Endothelial cell of umbilical vein (primary cell): ENCODE results near the gene TDRD5. TPM values are rescaled to one million over a fixed set of nuclear protein-coding genes. Genes with fewer than 3 reads are reported as not detected.

Experiments used
- BruUV-seq: library from RNA; stranded (reverse); fragments of 400-500 nt; replicated peaks from 2 replicates; lab custom pipeline; 2021; lab: Mats Ljungman, UMichigan
- CTCF ChIA-PET: fragments of 300-600, 350-600 bp; sonication (Branson Sonifier 250); formaldehyde crosslinking; loops from one replicate; lab custom pipeline; 2021; ENCODE audit warnings: antibody characterized with exemption, inconsistent platforms; lab: Charles Lee
- POLR2A ChIA-PET: fragments of 300-600, 350-600 bp; sonication (Branson Sonifier 250); formaldehyde crosslinking; loops from one replicate; lab custom pipeline; 2021; ENCODE audit warnings: antibody characterized with exemption, inconsistent platforms; lab: Charles Lee
- DNase-seq: peaks from one replicate; pipeline ENCODE4 v3.0.0-alpha.2; 2011; ENCODE audit warnings: low read depth, low spot score
- FAIRE-seq: peaks from 2 replicates; lab custom pipeline; 2011; peaks lifted over from hg19 to GRCh38; lab: Jason Lieb, UNC
- H2AFZ ChIP-seq: 2 replicates; pipeline ENCODE4 v1.6.0; 2012; ENCODE audit warnings: low read depth, low read length, control low read depth, inconsistent platforms
- H3K27ac ChIP-seq: 2 replicates; pipeline ENCODE4 v1.5.1; 2011; ENCODE audit warnings: low read depth, mild to moderate bottlenecking, control low read depth, low read length, moderate library complexity; ENCODE audit not compliant: insufficient read depth
- H3K27me3 ChIP-seq, 2 experiments: 2 replicates each; pipeline versions ENCODE4 v1.6.0 to v1.6.1; 2011; ENCODE audit warnings: low read length in 2 of 2, mixed read lengths in 1 of 2; ENCODE audit not compliant: control insufficient read depth in 2 of 2, insufficient read depth in 2 of 2
- H3K36me3 ChIP-seq, 2 experiments: 2 replicates in 1 of 2; 3 replicates in 1 of 2; pipeline ENCODE4 v1.5.1; 2011; ENCODE audit warnings: low read length in 2 of 2, mild to moderate bottlenecking in 1 of 2, moderate library complexity in 1 of 2; ENCODE audit not compliant: control insufficient read depth in 2 of 2, insufficient read depth in 2 of 2; ENCODE audit errors: extremely low read depth in 1 of 2
- H3K4me1 ChIP-seq: 3 replicates; pipeline ENCODE4 v1.5.1; 2011; ENCODE audit warnings: mild to moderate bottlenecking, low read length; ENCODE audit not compliant: control insufficient read depth, insufficient read depth; ENCODE audit errors: extremely low read depth
- H3K4me2 ChIP-seq: 2 replicates; pipeline ENCODE4 v1.6.1; 2011; ENCODE audit warnings: low read length, control low read depth, mixed read lengths; ENCODE audit not compliant: insufficient read depth
- H3K4me3 ChIP-seq, 3 experiments: fragments of 200-600 bp in 1 of 3; sonication (generic), shearing (Covaris generic) in 1 of 3; replicated peaks in 1 of 3; 2 replicates each; pipeline ENCODE4 v1.5.1; 2011 to 2016; ENCODE audit warnings: control low read depth in 3 of 3, low read length in 3 of 3, mild to moderate bottlenecking in 2 of 3, inconsistent platforms in 1 of 3, low read depth in 1 of 3, moderate library complexity in 1 of 3; ENCODE audit not compliant: insufficient read depth in 1 of 3
- H3K79me2 ChIP-seq: 2 replicates; pipeline ENCODE4 v1.6.0; 2012; ENCODE audit warnings: low read length, inconsistent platforms; ENCODE audit not compliant: control insufficient read depth, insufficient read depth
- H3K9ac ChIP-seq: replicated peaks from 2 replicates; pipeline ENCODE3; 2011; ENCODE audit warnings: low read length, control low read depth; ENCODE audit not compliant: insufficient read depth; ENCODE audit errors: extremely low read depth
- H3K9me1 ChIP-seq: replicated peaks from 3 replicates; pipeline ENCODE4 v1.6.0; 2011; ENCODE audit warnings: mild to moderate bottlenecking, low read length; ENCODE audit not compliant: control insufficient read depth, insufficient read depth; ENCODE audit errors: extremely low read depth
- H3K9me3 ChIP-seq: replicated peaks from 2 replicates; pipeline ENCODE4 v1.5.1; 2012; ENCODE audit warnings: low read length, inconsistent platforms; ENCODE audit not compliant: control insufficient read depth, insufficient read depth
- H4K20me1 ChIP-seq: replicated peaks from 2 replicates; pipeline ENCODE3; 2011; ENCODE audit warnings: mild to moderate bottlenecking, low read length; ENCODE audit not compliant: control insufficient read depth, insufficient read depth; ENCODE audit errors: extremely low read depth
- CTCF ChIP-seq, 2 donors: IDR thresholded peaks; 1 replicate in 1 of 2; 2 replicates in 1 of 2; pipeline ENCODE4 v1.5.1; 2011; ENCODE audit warnings: low read length in 2 of 2, mild to moderate bottlenecking in 2 of 2, moderate library complexity in 2 of 2, control low read depth in 1 of 2, inconsistent platforms in 1 of 2, low read depth in 1 of 2; ENCODE audit not compliant: insufficient read depth in 1 of 2; ENCODE audit errors: extremely low read depth in 1 of 2
- GATA2 ChIP-seq: IDR thresholded peaks from 2 replicates; pipeline ENCODE4 v1.7.0; 2011; ENCODE audit warnings: low read depth, mild to moderate bottlenecking, moderate library complexity, mixed read lengths, low read length; ENCODE audit not compliant: insufficient read length, insufficient read depth
- JUN ChIP-seq: IDR thresholded peaks from 2 replicates; pipeline ENCODE4 v1.6.1; 2011; ENCODE audit warnings: borderline replicate concordance, low read depth; ENCODE audit not compliant: insufficient read length, insufficient read depth
- MYC ChIP-seq: IDR thresholded peaks from one replicate; pipeline ENCODE4 v1.6.1; 2011; ENCODE audit warnings: mild to moderate bottlenecking, low read depth, low read length
- dilution Hi-C: fragments of 300-500 bp; cut with MboI; formaldehyde crosslinking; loops from one replicate; pipeline ENCODE4 v1.15.0; 2019; ENCODE audit warnings: low sequenced_read_pairs; ENCODE audit not compliant: extremely low pct_ligation_motif_present
- intact Hi-C: fragments of 100-400 bp; cut with micrococcal nuclease; formaldehyde crosslinking; loops from one replicate; pipeline ENCODE4 v1.10.0; 2022
- polyA plus RNA-seq, 4 experiments: library from polyadenylated mRNA; depleted of rRNA in 3 of 4; stranded (reverse) in 3 of 4; unstranded in 1 of 4; fragments of >200 nt; gene quantifications; 2 replicates each; pipeline versions ENCODE4 v1.2.1 to v1.2.3, GENCODE V29; 2011 to 2012; ENCODE audit warnings: missing spikeins in 1 of 4
- total RNA-seq: library from RNA; stranded (reverse); gene quantifications from 2 replicates; pipeline ENCODE4 v1.2.3, GENCODE V29; 2021

The TDRD5 gene
- total and polyA plus RNA-seq, 2 donors (not counting 3 experiments of a cell fraction or from before 2014, with no cell fraction given), result not detected

- CTCF ChIA-PET, result interaction anchor here (0.6 to 1.9 kb wide), 11 partner anchors 8 to 348 kb away, joined by 3 to 17 read pairs (median 3); partner anchors contain the start of gene TDRD5
- DNase-seq, result peak; percentile 40
These were observed 8.1 kb downstream of the TDRD5 start for GRCh38 chr1:179599623-179600249.

More at GRCh38 chr1:179599623-179600249, 8.1 kb downstream of the TDRD5 start:
- POLR2A ChIA-PET, result no interaction called here
- no TSS peak for BruUV-seq
- Histone ChIP-seq H3K9me3 (no peaks in the 10 kb centered on the region), H3K27ac (no peak overlapping the region), H3K79me2 (no peaks in the 10 kb centered on the region), H4K20me1 (no peaks in the 10 kb centered on the region), H3K36me3 (no peaks in the 10 kb centered on the region), H3K9me1 (no peaks in the 10 kb centered on the region), H2AFZ (no peak overlapping the region), H3K4me3 (no peak overlapping the region), H3K9ac (no peak overlapping the region), H3K27me3 (peaks cover 3 to 9% of the 10 kb centered on the region in 2 experiments), H3K4me2 (no peak overlapping the region), H3K4me1 (no peaks in the 10 kb centered on the region)
- intact Hi-C loops, result loop anchor here (10.0 kb wide), 2 partner anchors 215 to 345 kb away; no protein-coding TSS in a partner anchor
- no peak for FAIRE-seq
- dilution Hi-C loops, result no loop called here
- TF ChIP-seq CTCF (IDR thresholded peaks at IDR 0.05; ENCODE audit: extremely low read depth in 1 of 2, insufficient read depth in 1 of 2, low read depth in 1 of 2, low read length in 2 of 2), result peak in 1 of 2 donors; percentile 28
- no peak for TF ChIP-seq GATA2
- TF ChIP-seq MYC, result no peak
- TF ChIP-seq JUN, result no peak
